HG02970 (cell line): Measurements from ENCODE around the gene ARHGEF10L.
"Not testable (repeated sequence)": the region's sequence is repeated elsewhere in the genome, so short reads cannot be mapped to it uniquely, and the experiment has no call there.

Experiments used
- ATAC-seq: cut with Tn5 transposase; IDR thresholded peaks from one replicate; pipeline ENCODE4 v1.9.1; 2021; ENCODE audit warnings: mild to moderate bottlenecking, moderate library complexity, moderate number of reproducible peaks; ENCODE audit not compliant: unreplicated experiment, low FRiP score

ARHGEF10L gene

GRCh38 chr1:17725811-17726582 lies 186.5 kb downstream of the ARHGEF10L start:
- no peak for ATAC-seq

GRCh38 chr1:17728123-17728712 lies 188.7 kb downstream of the ARHGEF10L start:
- no peak for ATAC-seq

- no peak for ATAC-seq
These were observed 189.8 kb downstream of the ARHGEF10L start for GRCh38 chr1:17729248-17729647.

DNA sequence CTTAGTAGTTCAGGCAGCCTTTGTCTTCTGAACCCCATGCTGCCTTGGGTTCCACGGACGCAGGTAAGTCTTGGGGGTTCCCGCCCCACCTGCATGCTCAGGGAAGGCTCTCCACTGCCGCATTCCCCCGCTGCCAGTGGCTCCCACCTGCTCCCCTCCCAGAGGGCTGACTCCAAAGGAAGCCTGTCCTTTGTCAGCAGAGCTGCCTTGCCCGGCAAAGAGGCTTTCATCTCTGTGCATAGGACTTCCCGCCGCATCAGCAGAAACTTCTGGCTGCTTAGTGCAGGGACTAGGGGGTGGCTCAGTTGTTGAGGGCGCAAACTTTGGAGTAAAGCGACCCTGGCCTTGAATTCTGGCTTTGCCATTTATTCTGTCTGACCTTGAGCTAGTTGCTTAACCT lies 190.4 kb downstream of the ARHGEF10L start:
- no peak for ATAC-seq

DNA sequence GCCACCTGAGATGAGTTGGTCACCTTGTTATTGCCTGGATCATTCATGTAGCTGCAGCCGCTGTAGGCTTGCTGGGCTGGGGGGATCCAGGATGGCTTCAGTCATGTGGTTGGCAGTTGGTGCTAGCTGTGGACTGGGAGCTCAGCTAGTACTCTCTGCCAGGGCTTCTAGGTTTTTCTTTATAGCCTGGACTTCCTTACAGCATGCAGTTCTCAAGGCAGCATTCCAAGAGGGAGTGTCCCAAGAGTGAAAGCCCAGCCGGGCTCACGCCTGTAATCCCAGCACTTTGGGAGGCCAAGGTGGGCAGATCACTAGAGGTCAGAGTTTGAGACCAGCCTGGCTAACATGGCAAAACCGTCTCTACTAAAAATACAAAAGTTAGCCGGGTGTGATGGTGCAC lies 192.0 kb downstream of the ARHGEF10L start:
- ATAC-seq, result no peak

DNA sequence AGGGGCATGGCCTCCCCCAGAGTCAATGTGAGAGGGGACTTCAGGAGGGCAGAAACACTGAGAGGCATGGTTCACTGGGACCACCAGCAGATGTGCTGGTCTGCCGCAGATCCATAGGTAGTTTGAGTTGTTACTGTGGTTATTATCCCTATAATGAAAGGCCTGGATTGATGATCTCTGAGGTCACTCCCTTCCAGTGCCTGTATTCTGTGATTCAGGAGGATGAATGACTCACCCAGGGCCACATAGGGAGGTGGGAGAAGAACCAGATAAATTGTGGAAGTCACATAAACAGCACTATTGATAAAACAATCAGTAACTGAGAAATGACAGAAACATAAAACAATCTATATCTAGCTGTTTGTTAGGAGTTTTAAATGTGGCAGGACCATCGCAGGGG lies 193.0 kb downstream of the ARHGEF10L start:
- no peak for ATAC-seq

DNA sequence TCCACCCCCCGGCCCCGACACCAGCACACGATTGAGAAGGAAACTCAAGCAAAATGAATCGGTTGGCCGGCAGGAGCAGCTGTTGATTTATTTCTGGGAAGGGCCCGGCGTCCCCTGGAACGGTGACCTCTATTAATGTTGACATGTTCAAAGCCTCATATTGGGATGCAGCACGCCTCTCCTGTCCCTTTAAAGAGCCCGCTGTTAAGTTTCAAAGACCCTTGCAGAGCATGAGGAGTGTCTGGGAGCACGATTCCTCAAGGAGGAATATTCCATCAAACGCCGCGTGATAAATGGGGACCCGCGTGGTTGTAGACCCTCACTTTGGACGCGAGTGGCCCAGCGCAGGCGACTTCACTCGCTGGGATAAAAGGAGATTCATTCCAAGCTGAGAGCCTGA lies 194.2 kb downstream of the ARHGEF10L start:
- ATAC-seq, result no peak

DNA sequence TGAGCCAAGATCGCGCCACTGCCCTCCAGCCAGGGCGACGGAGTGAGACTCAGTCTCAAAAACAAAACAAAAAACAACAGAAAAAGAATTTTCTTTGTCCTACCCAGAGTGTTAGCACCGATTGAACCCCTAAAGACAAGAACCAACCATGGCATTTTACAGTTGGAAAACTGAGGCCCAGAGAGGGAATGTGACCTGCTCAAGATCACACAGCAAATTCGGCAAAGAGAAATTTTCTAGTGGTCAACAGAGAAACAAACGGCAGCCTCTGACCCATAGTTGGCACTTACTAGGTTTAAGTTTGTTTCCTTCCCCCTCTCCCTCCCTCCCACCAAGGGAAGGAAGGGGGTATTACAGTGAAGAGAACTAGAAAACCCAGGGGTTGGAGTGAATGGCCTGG lies 195.1 kb downstream of the ARHGEF10L start:
- no peak for ATAC-seq

DNA sequence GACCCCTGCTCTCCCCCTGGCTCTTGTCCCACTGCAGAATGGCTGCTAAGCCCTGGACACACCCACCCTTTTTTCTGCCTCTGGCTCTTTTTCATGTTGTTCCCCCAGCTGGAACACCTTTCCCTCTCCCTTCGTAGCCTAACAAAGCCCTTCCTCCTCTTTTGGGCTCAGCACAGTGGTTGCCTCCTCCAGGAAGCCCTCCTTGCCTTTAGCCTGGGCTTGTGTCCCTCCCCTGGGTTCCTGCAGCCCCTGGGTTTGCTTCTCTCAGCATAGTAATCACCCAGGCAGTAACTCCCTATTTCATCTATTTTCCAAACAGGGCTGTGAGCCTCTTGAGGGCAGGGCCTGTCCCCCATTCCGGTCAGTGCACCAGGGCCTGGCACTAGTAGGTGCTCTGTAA lies 195.8 kb downstream of the ARHGEF10L start:
- ATAC-seq, result no peak

DNA sequence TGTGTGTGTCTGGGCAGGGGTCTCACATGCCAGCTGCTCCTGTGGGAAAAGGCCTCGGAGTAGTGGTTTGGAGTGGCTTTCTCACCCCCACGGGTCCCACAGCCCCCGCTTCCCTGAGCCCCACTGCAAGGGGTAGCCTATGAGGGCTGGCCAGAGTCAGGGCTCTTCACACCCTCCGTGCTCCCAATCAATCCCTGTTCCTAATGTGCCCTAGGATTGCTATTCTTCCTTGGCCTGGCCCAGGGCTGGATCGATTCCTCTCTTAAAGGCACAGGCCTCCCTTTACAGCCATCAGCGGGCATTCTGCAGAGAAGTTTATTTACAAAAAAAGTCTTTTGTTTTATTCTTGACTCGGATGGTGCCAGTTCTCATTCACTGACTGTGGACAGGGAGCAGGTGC lies 196.3 kb downstream of the ARHGEF10L start:
- ATAC-seq, result no peak

GRCh38 chr1:17736625-17737024 lies 197.1 kb downstream of the ARHGEF10L start:
- ATAC-seq, result no peak

- no peak for ATAC-seq
These were observed 199.6 kb downstream of the ARHGEF10L start for GRCh38 chr1:17739050-17739449.

DNA sequence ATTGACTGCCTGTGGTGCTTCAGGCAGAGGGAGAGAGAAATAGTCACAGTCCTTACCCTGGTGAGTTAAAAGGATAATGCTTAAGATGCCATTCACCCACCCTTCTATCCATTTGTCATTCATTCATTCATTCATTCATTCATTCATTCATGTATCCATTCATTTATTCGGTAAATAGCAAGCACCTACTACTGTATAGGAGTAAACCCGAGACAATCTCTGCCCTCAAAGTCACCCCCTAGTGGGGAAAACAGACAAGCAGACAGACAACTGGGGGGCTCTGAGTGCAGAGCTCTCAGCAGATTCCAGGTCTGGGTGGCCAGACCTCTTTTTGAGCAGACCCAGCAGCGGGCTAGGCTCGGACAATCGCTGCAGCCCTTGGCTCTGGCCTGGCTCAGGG lies 201.6 kb downstream of the ARHGEF10L start:
- ATAC-seq, result no peak

GRCh38 chr1:17742583-17742982 lies 203.1 kb downstream of the ARHGEF10L start:
- ATAC-seq, result no peak

- no peak for ATAC-seq
These were observed 203.6 kb downstream of the ARHGEF10L start for GRCh38 chr1:17743008-17743647.

DNA sequence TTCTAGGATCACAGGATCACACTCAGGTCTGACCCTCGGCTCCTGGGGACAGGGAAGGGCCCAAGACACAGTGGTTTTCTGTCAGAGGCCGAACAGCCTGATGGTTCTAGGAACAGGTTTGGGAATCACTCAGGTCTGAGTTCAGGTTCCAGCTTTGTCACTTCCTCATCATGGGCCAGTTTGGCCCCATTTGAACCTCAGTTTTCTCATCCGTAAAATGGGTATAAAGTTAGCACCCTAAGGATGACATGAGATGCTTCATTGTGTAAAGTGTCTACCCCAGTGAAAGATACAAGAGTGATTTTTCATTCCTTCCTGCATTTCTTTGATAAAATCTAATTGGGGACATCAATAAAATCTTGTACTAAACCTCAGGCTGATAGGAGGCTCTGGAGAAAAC lies 204.4 kb downstream of the ARHGEF10L start:
- ATAC-seq, result no peak

- ATAC-seq, result no peak
These were observed 205.4 kb downstream of the ARHGEF10L start for GRCh38 chr1:17744666-17745478.

GRCh38 chr1:17745479-17745955 lies 206.0 kb downstream of the ARHGEF10L start:
- ATAC-seq, result no peak

- ATAC-seq, result not testable (repeated sequence)
These were observed 206.8 kb downstream of the ARHGEF10L start for GRCh38 chr1:17746281-17746680.

GRCh38 chr1:17746920-17747319 lies 207.4 kb downstream of the ARHGEF10L start:
- no peak for ATAC-seq
